HG03135 (cell line): Measurements from ENCODE around the gene ALDH8A1.

ENCODE experiments used
- ATAC-seq: cut with Tn5 transposase; IDR thresholded peaks from one replicate; pipeline ENCODE4 v1.9.1; 2021; ENCODE audit warnings: mild to moderate bottlenecking, moderate library complexity; ENCODE audit not compliant: unreplicated experiment

Gene ALDH8A1

DNA sequence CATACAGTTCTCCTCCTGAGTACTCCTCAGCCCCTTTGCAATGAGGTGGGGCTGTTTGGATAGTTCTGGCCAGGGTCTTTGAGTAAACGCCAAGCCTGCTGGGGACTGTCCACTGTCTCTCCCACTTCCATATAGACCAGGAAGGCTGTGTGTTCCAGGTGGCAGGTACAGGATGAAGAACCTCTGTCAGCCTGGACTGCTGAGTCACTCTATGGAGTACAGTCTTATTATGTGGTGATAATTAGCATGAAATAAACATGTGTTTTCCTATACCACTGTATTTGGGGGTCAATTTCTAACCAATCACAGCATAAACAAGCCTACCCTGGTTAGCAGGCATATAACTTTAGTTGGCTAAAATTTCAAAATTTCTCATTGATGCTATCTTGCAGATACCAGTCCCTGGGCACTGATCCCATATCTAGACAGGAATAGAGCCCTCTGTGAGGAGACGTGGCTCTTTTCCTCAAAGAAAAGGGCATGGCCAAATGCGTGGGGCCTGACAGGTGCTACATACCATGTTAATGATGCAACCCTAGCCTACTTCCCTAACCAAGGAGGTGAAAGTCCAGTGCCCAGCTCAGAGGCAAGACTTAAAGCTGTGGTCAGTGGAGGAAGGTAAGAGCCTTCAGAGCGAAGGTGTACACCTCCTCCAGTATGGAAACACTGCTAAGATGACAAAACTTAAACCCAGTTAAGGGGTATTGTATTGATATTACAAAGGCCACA is 4.5 kb upstream of the ALDH8A1 start:
- no peak for ATAC-seq

DNA sequence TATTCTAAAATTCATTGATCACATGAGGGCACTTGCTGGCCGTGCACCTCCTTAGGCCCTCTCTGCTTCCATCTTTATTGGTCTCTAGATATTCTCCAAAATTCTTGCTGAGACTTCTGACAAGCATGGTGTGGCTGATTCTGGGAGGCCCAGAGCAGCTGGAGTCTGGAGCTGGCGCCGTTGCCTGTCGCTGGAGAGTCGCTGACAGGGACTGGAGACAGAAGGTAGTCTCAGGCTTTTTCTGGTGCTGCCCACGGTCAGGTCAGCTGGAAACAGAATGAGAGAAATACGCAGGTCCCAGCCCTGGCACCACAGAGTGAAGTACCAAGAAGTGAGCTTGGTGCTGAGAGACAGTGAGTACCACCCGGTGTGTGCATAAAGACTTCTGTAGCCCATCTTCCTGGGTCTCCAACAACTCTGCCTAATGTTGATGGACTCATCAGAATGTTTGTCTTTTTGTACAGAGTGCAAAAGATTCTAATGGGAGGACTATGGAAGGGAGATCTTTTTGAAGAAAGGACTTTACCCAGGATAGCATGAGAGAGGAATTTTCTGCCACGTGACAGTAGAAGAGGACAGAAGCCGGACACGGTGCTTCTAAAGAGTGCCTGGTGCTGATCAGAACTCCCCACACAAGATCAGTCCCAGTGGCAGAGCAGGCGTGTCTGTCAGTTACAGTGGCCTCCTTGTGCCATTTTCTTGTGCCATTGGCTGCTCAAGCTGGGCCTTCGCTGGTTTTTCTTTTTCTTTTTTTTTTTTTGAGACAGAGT is 1.8 kb upstream of the ALDH8A1 start:
- no peak for ATAC-seq

DNA sequence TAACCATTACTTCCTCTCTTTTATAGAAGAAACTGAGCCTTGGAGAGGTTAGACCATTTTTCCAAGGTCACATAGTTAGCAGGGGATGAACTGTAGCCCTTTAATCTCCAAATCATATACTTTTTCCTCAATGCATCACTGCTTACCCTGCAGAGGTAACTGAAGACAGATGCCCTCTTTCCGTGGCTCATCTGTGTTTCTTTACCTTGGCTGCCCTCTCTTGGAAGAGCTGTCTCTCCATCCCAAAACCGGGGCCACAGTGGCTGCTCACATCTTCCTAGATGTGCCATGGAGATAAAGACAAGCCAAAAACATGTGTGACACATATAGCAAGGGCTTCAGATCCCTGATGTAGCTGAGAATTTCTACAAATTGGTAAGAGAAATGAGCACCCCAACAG is 581 bp upstream of the ALDH8A1 start:
- ATAC-seq, result no peak

DNA sequence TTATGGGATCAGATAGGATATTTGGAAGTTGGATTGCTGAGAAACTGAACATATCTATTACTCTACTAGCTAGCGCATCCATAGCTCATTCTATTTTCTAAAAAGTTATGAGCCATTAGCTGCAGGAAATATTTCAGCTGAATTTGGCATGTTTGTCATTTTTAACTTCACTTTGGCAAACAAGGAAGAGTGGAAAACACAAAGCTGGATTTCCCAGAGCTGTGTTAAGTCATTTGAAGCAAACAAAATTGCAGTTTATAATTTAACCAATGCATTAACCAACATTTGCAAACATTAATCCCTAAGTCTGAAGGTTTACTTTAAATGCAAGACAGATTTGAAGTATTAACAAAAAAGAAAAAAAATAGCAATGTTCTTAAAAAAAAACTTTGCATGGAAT is 1.2 kb downstream of the ALDH8A1 start:
- no peak for ATAC-seq

DNA sequence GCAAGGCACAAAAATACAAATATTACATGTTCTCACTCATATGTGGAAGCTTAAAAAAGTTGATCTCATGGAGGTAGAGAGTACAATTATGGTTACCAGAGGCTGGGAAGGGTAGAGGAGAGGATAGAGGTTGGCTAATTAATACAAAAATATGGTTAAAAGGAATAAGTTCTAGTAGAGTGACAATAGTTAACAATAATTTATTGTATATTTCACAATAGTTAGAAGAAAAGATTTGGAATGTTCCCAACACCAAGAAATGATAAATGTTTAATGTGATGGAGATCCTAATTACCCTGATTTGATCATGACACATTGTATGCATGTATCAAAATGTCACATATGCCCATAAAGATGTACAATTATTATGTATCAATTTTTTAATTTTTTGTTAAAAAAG is 1.8 kb downstream of the ALDH8A1 start:
- ATAC-seq, result no peak

- no peak for ATAC-seq
Observed at GRCh38 chr6:134945045-134945444, 4.9 kb downstream of the ALDH8A1 start.

GRCh38 chr6:134943522-134944111 is 6.3 kb downstream of the ALDH8A1 start:
- ATAC-seq, result no peak

DNA sequence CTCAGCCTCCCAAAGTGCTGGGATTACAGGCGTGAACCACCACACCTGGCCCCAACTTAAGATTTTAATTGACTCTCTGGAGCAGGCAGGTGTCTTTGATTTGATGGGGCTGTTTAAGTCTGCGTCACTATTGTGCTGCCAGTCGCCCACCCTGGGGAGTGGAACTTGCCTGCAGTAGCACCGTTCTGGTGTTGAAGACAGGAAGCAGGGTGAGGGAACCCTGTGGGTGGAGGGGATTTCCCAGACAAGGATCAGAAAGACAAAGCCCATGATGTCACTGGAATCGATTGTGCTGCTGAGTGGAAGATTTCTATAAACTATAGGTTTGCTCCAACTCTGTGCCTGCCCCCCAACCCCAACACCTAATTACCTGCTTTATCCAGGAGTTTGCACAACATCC is 11.0 kb downstream of the ALDH8A1 start:
- ATAC-seq, result no peak

DNA sequence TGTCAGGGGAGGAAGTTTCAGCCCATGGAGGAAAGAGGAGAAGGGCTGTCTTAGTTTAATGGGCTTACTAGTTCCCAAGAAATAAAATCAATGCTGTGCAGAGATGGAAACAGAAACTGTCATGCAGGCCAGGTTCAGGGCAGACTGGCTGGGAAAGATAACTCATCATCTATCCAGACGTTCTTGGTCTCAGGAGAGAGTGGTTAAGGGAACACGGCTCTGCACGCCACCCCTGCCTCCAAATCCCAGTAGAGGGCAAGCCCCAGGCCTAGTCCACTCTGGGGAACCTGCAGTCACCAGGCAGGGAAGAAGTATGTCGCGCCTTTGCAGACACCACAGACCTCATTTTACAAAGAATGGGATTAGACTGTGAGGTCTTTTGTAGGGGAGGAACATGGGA is 12.5 kb downstream of the ALDH8A1 start:
- no peak for ATAC-seq

GRCh38 chr6:134936931-134937330 is 13.0 kb downstream of the ALDH8A1 start:
- no peak for ATAC-seq

GRCh38 chr6:134936476-134936875 is 13.4 kb downstream of the ALDH8A1 start:
- ATAC-seq, result no peak

DNA sequence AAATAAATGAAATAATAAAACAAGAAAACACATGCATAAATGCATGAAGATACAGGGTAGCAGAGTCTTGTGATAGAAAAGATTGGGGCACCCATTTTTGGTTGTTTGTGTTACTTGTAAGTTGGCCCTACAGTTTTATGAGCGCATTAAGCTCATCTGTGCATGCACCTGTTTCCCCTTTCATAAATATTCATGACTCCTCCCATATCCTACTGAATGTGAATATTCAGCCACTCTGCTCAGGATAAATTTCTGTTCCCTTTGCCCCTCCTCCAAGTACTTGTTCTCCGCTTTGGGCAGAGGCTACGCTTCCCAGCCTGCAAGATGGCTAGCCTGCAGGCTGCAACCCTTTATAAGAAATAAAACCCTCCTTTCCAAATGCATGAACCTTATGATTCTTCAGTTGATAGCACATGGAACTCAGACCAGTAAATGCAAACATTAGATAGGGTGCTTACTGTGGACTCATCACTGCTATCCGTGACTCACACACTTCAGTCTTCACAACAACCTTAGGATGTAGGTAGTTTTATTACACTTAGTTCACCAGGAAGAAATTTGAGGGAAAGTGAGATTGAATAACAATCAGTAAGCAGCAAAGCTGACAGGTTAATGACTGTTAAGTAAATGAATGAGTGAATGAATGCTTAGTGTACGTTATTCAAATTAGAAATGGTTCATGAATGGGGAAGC is 15.0 kb downstream of the ALDH8A1 start:
- ATAC-seq, result no peak

- no peak for ATAC-seq
Observed at GRCh38 chr6:134932535-134933470, 17.1 kb downstream of the ALDH8A1 start.

- no peak for ATAC-seq
Observed at GRCh38 chr6:134932098-134932497, 17.8 kb downstream of the ALDH8A1 start.

DNA sequence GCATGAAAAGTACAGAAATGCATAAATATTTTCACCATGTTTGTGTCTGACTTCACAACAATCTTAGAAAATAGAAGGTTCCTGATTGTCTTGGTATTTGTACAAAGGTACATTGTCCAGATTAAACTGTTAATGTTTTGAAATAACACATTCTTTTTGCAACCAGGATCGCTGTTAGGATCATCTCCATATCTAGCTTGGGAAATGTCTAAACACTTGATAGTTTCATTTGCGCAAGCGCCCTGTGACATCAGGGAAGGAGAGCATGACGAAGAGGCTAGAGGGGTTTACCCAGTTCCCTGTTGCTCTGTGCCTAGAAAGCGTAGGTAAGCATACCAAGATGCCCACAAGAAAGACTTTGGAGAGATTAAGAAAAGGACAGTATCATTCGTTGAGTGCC is 19.4 kb downstream of the ALDH8A1 start:
- no peak for ATAC-seq

DNA sequence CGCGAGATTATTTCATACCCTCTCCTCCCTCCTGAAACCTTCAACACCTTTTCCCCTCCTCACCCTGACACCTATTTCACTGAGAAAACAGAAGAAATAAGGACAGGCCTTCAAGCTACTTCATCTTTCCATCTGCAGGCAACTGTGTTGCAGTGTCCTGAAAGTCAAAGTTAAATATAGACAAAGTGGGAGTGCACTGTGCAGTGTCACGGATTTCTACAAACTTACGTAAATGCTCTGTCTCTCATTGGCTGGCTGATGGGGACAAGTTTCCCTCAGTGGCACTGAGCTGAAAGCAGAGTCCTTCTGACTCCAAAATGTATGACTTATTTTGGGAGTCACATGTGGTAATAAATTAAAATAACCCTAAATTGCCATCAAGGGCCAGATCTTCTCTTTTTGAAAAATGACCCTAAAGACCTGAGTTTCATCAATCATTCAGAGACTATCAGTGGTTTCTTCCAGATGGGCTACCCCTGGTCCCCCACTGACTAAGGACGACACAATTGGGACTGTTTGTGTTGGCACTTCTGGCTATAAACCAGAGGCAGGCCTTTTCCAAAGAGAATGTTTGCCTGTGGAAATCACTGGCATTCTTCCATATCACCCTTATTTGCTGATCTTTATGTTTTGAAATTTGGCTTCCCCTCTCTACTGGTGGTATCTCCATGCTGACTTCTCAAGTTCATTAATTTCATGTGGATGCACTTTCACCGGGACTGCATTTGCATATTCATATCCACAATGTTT is 21.6 kb downstream of the ALDH8A1 start:
- no peak for ATAC-seq

DNA sequence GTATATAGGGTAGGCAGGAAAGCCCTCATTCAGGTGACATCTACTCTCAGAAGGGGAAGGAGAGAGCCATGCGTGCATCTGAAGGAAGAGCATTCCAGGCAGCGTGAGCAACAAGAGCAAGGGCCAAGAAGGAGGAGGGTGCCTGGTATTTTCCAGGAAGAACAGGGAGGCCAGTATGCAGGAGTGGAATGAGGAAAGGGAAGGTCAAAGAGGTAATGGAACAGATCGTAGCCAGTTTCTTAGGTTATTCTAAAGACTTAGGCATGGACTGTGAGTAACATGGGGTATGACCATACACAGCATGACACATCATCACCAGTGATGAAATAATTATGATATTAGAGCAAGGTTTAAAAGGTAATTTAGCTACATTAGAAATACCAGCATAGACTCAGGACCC is 24.1 kb downstream of the ALDH8A1 start:
- no peak for ATAC-seq

DNA sequence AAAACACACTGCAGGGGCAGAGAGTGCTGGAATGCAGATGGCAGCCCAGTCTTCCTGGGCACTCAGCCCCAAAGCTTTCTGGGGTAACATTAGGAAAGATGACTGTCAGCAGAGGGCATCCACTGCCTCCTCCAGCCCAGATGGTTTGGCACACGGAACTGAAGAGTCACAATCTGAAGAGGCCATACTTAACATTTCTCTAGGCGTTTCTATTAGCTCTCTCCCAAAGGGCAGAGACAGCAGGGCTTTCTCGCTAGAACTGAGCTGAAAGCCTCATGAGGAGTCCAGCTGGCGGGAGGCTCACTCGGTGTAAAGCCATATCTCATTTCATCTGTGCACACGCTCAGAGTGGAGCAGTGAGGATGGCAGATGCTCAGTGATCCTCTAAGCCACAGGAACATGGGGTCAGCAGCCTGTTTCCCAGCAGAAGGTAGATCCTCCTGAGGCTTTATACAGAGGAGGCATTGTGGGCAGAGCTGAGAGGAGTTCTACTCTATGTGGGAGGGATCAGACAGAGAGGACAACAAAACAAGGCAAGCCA is 28.1 kb downstream of the ALDH8A1 start:
- ATAC-seq, result no peak

DNA sequence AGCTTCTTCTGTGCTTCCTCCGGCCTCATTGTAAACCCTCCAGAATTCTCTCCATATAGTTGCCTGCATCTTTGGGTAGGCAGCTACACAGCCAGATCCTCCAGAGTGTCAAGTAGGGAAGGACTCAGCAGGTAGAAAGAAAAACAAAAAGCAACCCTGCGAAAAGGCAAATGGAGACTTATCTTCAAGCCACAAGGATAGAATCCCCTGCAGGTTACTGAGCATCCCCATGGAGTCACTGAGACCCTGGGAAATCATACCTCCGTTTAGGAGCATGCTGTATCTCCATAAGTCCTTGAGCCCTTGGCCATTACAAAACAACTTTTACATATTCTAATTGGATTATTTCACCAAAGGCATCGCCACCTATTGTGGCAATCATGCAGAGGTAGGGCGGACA is 28.6 kb downstream of the ALDH8A1 start:
- no peak for ATAC-seq
